Left colon (tissue), 2 donors: Measurements from ENCODE around the gene SLC30A3. TPM values are rescaled to one million over a fixed set of nuclear protein-coding genes. Genes with fewer than 3 reads are reported as not detected.
A peak's percentile ranks its signal among the peaks of the same experiment; 100 is the strongest.

Experiments
- ATAC-seq: fragments of 200-7000 bp; cut with Tn5 transposase; one replicate; pipeline ENCODE4 v1.9.1; 2020; ENCODE audit warnings: mild to moderate bottlenecking, moderate library complexity
- DNase-seq, 2 donors: peaks; one replicate each; pipeline ENCODE4 v3.0.0-alpha.2; 2020
- intact Hi-C, 2 donors: fragments of 100-400 bp; cut with DNase I in 1 of 2; cut with micrococcal nuclease in 1 of 2; formaldehyde crosslinking; loops; one replicate each; pipeline versions ENCODE4 v1.11.2 to v1.14.0; 2022; cut with DNase I, micrococcal nuclease
- total RNA-seq, 2 donors: library from RNA; stranded (reverse); fragmentation: NEBNext Ultra II Directional; extraction: Animal tissue kit (Norgen Biotek cat#: 25700); gene quantifications; one replicate each; pipeline ENCODE4 v1.2.1, GENCODE V29; 2021
- donor health status: DM: no; HTN: no; CAD: no.
- donor health status: DM: yes; HTN: yes; CAD: no.

SLC30A3 gene
- total RNA-seq, 2 donors from 2014 or later = not detected

DNA sequence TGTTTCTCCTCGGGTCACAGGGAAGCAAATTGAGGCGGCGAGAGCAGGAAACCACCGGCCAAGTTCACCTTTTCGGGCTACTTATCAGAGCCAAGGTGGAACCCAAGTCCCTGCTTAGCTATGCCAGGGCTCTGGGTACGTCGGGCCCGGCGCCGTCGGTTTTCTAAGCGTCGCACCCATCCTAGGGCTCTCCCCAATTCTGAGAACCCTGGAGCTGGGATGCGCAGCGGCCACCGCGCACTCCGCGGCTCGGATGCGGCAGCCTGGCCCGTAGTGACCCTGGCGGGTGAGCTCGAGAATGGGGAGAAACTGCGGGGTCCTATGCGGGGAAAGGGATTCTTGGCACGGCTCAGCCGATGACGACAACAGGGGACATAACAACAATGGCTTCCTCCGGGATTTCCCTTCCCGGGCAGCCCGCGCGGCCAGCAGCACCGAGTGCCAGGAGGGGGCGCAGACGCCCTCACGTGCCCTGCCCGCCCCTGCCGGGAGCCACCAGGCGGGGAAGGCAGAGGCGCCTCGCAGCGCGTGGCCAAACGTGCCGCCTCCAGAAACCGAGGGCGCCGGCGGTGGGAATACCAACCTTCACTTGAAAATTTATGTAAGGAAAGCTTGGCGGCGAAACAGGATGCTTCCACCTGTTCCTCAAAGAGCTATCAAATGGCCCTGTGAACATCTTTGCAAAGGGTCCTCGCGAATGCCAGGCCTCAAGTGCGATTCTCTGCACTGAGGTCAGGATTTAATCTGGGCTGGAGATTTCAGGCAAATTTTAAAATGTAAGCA is 2.1 kb upstream of the SLC30A3 start:
- intact Hi-C loops = no loop called here
- ATAC-seq = peak; percentile 85
- peak; percentile 57 to 71 for DNase-seq

DNA sequence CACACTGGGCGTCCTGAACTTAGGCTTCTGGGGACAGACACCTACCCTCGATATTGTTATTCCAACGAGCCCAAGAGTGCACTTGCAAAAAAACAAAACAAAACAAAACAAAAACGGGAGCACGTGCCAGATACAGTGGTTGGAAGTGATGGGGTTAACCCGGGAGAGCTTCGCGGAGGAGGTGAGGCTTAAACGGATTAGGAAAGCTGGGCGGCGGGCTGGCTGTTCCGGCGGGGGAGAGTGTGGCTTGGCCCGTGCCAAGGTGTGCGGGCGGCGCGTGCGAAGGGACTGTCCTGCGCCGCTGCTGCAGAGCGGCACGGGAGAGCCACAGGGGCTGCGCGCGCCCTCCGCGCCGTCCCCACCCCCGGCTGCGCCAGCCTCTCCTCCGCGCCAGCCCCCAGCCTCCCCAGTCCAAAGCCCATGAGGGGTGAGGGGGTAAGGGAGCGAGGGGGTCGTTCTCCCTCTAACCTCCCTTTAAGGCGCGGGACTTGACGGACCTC is 1.5 kb upstream of the SLC30A3 start:
- intact Hi-C loops = no loop called here
- no peak for DNase-seq
- ATAC-seq = peak; percentile 52

DNA sequence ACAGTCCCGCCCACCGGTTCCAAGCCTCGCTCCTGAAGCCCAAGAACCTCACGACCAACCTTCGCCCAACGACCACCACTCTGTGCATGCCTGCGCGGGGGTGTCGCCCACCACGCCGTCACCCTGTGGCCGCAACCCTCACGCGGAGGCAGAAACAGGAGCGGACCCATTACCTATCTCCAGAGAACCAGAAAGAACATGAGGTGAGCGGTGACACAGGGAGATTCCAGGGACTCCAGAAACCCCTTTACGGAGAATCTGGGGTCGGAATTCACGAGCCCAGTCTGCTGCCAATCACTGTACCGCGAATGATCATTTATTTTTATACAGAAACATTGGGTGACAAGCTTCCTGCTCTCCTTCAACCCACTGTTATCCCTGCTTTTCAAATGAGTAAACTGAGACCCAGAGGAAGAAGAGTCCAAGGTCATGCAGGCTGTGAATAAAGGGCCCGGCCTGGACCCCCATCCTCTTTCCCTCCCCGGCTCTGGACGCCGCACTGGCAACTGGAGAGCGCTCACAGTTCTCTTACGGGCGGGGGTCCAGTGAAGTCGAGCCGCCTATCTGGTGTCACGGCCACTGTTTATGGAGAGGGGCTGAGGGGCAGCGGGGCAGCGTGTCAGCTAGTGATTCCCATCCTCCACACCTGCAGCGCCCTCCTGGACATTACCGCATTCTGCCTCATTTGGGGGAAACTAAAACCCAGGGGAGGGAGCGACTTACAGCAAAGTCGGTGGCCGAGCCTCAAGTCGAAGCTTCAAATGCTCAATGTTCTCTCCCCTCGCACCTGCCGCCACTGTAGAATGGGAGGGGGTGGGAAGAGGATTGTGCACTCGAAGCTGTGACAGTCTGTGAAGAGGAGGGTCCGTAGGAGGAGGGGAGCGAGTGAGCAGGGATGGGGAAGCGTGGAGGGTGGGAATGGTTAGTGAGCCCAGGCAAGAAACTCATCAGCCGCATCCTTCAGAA is 723 bp upstream of the SLC30A3 start:
- intact Hi-C loops = no loop called here
- DNase-seq = no peak
- no peak for ATAC-seq

GRCh38 chr2:27261926-27262298 is 935 bp downstream of the SLC30A3 start:
- intact Hi-C loops = no loop called here
- ATAC-seq (no peak), DNase-seq (no peak)

DNA sequence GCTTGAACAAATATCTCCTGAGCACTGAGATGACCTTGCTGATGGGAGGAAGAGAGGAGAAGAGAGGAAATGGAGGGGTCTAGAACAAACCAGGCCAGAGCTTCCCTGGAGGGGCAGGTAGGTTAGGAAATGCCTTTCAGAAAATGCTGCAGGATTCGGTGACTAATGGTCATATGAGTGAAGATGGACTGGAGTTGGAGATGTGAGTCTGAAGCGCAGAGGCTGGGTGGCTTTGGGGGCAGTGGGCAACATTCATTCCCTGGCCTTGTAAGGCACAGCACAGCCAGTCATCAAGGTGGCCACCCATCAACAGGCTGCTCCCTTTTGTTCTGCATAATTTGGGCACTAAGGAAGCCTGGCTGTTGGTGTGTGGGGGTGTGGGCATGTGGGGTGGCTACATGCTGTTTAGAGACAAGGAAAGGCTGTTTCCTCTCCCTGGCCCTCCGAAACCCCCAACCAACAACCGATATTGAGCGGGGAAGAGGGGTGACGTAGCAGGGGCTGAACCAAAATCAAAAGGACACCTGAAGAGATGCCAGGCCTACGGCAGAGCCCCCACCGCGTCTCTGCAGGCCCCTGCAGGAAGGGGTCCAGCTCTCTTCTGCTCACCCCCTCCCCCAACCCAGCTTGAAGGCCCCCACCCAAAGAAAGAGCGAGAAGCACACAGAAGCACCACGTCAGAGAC is 1.5 kb downstream of the SLC30A3 start:
- intact Hi-C loops = no loop called here
- ATAC-seq (no peak), DNase-seq (no peak)

GRCh38 chr2:27258051-27258450 is 4.8 kb downstream of the SLC30A3 start:
- intact Hi-C loops = no loop called here
- no peak for DNase-seq
- ATAC-seq = no peak

DNA sequence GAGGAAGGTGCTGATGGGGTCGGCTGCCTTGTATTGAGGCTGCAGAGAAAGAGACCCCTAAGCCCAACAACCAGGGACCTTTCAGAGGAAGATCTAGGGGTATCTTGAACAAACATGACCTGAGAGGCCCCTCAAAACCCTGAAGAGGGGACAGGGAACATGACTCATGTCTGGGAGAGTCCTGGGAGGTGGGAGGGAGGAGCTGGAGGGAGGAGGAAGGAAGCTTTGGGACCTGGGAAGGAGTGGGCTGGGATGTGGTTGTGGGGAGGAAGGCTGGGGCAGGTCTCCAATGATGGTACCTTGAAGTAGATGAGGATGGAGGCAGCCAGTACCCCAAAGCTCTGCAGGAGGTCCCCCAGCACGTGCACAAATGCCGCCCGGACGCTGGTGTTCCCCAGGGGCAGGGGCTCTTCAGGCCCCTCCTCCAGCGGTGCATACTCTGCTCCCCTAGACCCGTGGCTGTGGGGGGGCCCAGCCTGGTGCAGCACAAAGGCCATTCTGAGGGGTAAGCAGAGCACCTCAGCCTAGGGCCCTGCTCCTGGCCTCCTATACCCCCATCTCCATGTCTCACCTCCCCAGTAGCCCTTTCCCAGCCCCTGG is 5.9 kb downstream of the SLC30A3 start:
- ATAC-seq = no peak
- intact Hi-C loops = no loop called here
- DNase-seq = no peak

DNA sequence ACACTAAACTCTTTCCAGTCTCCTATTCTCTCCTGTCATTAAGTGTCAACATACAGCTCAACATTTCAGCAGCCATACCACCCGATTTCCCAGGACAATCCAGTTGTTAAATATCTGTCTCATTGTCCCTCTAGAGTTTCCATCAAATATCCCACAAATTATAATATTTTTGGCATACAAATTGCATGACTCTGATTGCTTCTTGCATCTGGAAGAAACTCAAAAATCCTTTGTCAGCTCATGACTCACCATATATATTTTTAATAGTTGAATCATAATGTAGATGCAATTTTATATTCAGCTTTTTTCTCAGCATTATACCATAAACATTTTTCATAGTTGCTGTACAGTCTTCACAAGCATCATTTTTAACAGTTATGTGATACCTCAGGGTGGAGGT is 7.2 kb downstream of the SLC30A3 start:
- ATAC-seq (no peak), DNase-seq (no peak)
- intact Hi-C loops = no loop called here

DNA sequence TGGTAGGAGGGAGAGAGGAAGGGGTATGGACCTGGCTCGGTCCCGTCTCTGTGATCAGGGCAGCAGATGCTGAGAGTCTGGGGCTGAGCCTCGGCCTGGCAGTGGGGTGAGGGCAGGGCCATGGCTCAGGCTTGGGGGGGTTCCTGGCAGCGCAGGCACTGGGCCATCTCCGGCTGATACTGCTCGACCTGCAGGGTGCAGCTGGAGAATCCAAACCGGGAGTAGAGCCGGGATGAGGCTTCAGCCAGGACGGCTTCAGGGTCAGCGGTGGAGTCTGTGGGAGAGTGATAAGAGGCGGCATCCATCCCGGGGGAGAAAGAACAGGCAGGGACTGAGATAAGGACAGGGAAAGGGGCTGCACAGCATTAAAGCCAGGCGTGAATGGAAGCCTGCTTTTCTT is 7.7 kb downstream of the SLC30A3 start:
- ATAC-seq = no peak
- intact Hi-C loops = no loop called here

DNA sequence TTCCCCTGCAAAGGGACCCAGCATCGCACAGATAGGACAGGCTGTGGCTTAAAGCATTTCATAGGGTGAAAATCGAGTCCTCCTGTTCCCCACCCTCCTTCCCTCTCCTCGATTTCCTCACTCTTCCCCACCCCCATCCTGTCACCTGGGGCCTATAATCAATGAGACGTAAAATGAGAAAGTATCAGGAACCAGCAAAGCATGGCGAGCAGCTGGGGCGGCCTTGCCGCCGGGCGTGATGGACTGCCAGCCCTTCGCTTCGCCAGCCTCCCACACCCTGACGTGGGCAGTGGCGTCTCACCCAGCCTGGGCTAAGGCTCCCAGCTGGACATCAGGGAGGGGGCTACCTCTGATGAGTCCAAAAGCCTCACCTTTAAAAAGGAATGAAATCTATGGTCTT is 11.1 kb downstream of the SLC30A3 start:
- DNase-seq = no peak
- no peak for ATAC-seq
- intact Hi-C loops = no loop called here

More for the DNA sequence above, 7.7 kb downstream of the SLC30A3 start:
- no peak for DNase-seq

DNA sequence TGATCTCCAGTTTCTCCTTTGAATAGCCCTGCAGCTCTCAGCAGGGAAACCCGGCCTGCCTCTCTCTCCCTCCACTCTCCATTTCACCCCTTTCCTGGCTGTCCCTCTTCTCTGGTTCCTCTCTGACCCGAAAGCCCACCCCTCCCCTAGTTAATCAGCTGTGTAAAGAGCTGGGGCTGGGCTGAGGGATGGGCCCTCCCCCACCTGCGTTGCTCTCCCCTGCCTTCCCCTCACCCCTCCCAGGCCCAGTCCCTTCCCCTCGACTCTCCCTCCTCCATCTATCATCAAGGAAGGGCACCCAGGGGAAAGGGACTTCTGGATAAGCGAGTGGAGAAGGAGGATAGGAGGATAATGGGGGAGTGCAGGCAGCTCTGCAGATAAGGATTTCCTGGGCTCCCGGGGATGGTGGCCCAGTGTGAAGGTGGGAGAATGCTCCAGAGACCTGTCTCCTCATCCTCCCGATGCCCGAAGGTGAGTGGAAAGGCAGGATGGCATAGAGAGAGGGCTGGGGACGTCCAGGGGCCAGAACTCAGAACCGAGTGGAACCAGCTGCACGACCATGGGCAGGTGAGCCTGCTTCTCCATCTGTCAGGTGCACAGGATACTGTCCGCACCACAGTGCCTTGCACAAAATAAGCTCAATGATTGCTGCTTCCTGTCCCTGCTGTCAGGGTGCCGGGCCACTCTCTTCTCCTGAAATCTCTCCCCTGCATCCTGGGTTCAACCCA is 12.0 kb downstream of the SLC30A3 start:
- ATAC-seq = no peak
- intact Hi-C loops = no loop called here
- DNase-seq = no peak

- intact Hi-C loops = no loop called here
- peak; percentile 86 for ATAC-seq
- DNase-seq = peak in 1 of 2 donors; percentile 49
These were observed 12.8 kb downstream of the SLC30A3 start for GRCh38 chr2:27249891-27250651.

- DNase-seq (no peak), ATAC-seq (no peak)
- intact Hi-C loops = no loop called here
These were observed 13.5 kb downstream of the SLC30A3 start for GRCh38 chr2:27249159-27249890.

DNA sequence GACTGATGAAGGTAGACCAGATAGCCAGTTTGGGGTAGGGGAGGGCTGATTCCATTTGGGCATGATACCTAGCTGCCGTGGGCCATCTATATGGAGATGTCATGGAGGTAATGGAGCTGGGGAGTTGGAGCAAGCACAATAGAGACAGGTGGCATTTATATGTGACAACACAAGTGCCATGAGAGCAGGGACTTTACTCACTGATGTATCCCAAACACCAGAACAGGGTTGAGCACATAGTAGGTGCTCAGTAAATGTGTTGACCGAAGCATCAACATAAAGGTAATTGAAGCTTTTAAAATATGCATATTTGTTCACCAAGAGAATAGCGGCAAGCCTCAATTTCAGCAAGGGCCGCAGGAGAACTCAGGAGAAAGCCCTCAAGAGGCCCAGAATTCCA is 15.0 kb downstream of the SLC30A3 start:
- no peak for DNase-seq
- no peak for ATAC-seq
- intact Hi-C loops = no loop called here

- intact Hi-C loops = no loop called here
- DNase-seq (no peak), ATAC-seq (no peak)
These were observed 17.2 kb downstream of the SLC30A3 start for GRCh38 chr2:27245626-27246025.

DNA sequence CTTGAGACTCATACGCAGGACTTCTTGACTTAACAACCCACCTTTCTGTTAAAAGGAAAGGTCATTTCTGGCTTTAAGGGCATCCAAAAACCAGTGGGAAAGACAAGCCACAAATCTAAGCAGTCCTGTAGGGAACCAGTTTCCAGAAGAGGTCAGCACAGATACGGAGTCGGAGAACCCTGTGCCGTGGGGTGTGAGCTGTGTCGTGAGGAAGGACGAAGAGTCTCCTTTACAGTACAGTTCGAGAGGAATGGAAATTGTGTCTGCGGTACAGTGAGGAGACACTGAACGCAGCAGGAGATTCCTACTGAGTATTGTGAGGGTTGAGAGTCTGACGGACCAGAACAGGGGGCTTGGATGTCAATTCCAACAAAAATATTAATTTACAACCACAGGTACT is 17.7 kb downstream of the SLC30A3 start:
- intact Hi-C loops = no loop called here
- no peak for DNase-seq
- no peak for ATAC-seq
